ENCODE data around the gene PIGW. TPM values are rescaled to one million over a fixed set of nuclear protein-coding genes. Genes with fewer than 3 reads are reported as not detected.

Gene PIGW
- total and polyA plus RNA-seq, 2 of the 8 experiments (the other 6 are each of a cell fraction or from before 2014, with no cell fraction given): 12.1 to 28.9 TPM

DNA sequence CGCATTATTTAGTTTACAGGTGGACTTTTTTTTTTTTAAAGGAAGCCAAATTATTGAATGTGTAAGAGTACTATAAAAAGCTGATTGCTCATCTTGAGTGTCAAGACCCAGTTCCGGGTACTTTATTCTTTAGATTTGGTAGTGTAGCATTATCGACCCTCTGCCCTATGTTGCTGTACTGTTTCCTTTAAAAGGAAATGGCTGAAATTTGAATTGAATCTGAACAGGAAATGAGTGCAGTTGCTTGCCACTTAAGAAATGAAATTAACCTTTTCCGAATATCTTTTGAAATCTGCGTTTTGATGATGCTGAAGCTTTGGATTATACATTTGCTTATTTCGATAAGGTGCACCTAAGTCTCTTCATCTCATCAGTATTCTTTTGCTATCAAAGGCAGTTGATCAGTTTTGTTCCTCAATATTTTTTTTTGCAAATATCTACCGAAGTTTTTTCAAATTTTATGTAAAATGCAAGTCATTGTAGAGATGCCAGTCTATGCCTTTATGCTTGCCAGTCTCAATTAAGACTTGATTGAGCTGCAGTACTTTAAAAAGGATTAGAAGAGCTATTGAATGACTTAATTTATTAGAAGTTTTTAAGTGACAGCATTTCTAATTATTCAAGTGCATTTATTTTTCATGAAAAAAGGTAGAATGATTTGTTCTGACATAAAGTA lies 11.8 kb downstream of the PIGW start (continued):
- TF ChIP-seq, protein P1, sequence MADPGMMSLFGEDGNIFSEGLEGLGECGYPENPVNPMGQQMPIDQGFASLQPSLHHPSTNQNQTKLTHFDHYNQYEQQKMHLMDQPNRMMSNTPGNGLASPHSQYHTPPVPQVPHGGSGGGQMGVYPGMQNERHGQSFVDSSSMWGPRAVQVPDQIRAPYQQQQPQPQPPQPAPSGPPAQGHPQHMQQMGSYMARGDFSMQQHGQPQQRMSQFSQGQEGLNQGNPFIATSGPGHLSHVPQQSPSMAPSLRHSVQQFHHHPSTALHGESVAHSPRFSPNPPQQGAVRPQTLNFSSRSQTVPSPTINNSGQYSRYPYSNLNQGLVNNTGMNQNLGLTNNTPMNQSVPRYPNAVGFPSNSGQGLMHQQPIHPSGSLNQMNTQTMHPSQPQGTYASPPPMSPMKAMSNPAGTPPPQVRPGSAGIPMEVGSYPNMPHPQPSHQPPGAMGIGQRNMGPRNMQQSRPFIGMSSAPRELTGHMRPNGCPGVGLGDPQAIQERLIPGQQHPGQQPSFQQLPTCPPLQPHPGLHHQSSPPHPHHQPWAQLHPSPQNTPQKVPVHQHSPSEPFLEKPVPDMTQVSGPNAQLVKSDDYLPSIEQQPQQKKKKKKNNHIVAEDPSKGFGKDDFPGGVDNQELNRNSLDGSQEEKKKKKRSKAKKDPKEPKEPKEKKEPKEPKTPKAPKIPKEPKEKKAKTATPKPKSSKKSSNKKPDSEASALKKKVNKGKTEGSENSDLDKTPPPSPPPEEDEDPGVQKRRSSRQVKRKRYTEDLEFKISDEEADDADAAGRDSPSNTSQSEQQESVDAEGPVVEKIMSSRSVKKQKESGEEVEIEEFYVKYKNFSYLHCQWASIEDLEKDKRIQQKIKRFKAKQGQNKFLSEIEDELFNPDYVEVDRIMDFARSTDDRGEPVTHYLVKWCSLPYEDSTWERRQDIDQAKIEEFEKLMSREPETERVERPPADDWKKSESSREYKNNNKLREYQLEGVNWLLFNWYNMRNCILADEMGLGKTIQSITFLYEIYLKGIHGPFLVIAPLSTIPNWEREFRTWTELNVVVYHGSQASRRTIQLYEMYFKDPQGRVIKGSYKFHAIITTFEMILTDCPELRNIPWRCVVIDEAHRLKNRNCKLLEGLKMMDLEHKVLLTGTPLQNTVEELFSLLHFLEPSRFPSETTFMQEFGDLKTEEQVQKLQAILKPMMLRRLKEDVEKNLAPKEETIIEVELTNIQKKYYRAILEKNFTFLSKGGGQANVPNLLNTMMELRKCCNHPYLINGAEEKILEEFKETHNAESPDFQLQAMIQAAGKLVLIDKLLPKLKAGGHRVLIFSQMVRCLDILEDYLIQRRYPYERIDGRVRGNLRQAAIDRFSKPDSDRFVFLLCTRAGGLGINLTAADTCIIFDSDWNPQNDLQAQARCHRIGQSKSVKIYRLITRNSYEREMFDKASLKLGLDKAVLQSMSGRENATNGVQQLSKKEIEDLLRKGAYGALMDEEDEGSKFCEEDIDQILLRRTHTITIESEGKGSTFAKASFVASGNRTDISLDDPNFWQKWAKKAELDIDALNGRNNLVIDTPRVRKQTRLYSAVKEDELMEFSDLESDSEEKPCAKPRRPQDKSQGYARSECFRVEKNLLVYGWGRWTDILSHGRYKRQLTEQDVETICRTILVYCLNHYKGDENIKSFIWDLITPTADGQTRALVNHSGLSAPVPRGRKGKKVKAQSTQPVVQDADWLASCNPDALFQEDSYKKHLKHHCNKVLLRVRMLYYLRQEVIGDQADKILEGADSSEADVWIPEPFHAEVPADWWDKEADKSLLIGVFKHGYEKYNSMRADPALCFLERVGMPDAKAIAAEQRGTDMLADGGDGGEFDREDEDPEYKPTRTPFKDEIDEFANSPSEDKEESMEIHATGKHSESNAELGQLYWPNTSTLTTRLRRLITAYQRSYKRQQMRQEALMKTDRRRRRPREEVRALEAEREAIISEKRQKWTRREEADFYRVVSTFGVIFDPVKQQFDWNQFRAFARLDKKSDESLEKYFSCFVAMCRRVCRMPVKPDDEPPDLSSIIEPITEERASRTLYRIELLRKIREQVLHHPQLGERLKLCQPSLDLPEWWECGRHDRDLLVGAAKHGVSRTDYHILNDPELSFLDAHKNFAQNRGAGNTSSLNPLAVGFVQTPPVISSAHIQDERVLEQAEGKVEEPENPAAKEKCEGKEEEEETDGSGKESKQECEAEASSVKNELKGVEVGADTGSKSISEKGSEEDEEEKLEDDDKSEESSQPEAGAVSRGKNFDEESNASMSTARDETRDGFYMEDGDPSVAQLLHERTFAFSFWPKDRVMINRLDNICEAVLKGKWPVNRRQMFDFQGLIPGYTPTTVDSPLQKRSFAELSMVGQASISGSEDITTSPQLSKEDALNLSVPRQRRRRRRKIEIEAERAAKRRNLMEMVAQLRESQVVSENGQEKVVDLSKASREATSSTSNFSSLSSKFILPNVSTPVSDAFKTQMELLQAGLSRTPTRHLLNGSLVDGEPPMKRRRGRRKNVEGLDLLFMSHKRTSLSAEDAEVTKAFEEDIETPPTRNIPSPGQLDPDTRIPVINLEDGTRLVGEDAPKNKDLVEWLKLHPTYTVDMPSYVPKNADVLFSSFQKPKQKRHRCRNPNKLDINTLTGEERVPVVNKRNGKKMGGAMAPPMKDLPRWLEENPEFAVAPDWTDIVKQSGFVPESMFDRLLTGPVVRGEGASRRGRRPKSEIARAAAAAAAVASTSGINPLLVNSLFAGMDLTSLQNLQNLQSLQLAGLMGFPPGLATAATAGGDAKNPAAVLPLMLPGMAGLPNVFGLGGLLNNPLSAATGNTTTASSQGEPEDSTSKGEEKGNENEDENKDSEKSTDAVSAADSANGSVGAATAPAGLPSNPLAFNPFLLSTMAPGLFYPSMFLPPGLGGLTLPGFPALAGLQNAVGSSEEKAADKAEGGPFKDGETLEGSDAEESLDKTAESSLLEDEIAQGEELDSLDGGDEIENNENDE (IDR thresholded peaks at IDR 0.05; ENCODE audit: insufficient replicate concordance, low read length): no peak
- no peak for TF ChIP-seq SAP30 (IDR thresholded peaks at IDR 0.05; ENCODE audit: insufficient read depth, insufficient replicate concordance, low read length)

Data from H1 (cell line).